K562 (cell line): ENCODE results near the gene MEIS1. TPM values are rescaled to one million over a fixed set of nuclear protein-coding genes. Genes with fewer than 3 reads are reported as not detected.

Experiments
- ATAC-seq: fragments of 200-7000 bp; cut with Tn5 transposase; 3 replicates; pipeline ENCODE4 v1.9.1; 2020; ENCODE audit warnings: moderate library complexity
- BruUV-seq: library from RNA; stranded (reverse); fragments of 400-500 nt; replicated peaks from 2 replicates; lab custom pipeline; 2021; lab: Mats Ljungman, UMichigan
- CTCF ChIA-PET: fragments of 300-600 bp; formaldehyde crosslinking; extraction: SDS; loops from one replicate; lab custom pipeline; 2021; ENCODE audit warnings: low intra/inter-chr PET ratio; lab: Yijun Ruan, JAX
- POLR2A ChIA-PET: fragments of 300-600, 350-650 bp; sonication (Branson Sonifier 250); formaldehyde crosslinking; extraction: SDS; loops from one replicate; lab custom pipeline; 2021; ENCODE audit warnings: antibody characterized with exemption, inconsistent platforms; lab: Yijun Ruan, JAX
- DNase-seq, 4 experiments: peaks; one replicate each; pipeline versions ENCODE4 v3.0.0 to v3.0.0-alpha.2; 2011 to 2018; ENCODE audit warnings: low spot score in 3 of 4, mixed read lengths in 3 of 4; ENCODE audit errors: extremely low read depth in 1 of 4
- FAIRE-seq: peaks from 2 replicates; lab custom pipeline; 2011; peaks lifted over from hg19 to GRCh38; lab: Jason Lieb, UNC
- H2AFZ ChIP-seq: 2 replicates; pipeline ENCODE4 v1.6.0; 2011; ENCODE audit warnings: low read depth, low read length, control low read depth, inconsistent platforms
- H3K27ac ChIP-seq: fragments of 200-600 bp; 3 replicates; pipeline ENCODE4 v1.8.0; 2011; ENCODE audit warnings: low read depth, mild to moderate bottlenecking, control low read depth, inconsistent platforms, low read length, moderate library complexity, mixed read lengths; ENCODE audit errors: extremely low read depth
- H3K27me3 ChIP-seq, 2 experiments: fragments of 300-600 bp in 1 of 2; 2 replicates in 1 of 2; 3 replicates in 1 of 2; pipeline versions ENCODE4 v1.6.0 to v1.8.0; 2011; ENCODE audit warnings: inconsistent platforms in 2 of 2, low read length in 2 of 2, mild to moderate bottlenecking in 1 of 2, mixed read lengths in 1 of 2, moderate library complexity in 1 of 2; ENCODE audit not compliant: control insufficient read depth in 2 of 2, insufficient read depth in 2 of 2
- H3K36me3 ChIP-seq: fragments of 300-600 bp; 3 replicates; pipeline ENCODE4 v1.8.0; 2011; ENCODE audit warnings: mild to moderate bottlenecking, low read length, inconsistent platforms; ENCODE audit not compliant: control insufficient read depth, insufficient read depth
- H3K4me1 ChIP-seq, 2 experiments: fragments of 200-600 bp in 1 of 2; replicated peaks in 1 of 2; 2 replicates in 1 of 2; 3 replicates in 1 of 2; pipeline versions ENCODE4 v1.5.1 to v1.8.0; 2011; ENCODE audit warnings: inconsistent platforms in 2 of 2, low read length in 2 of 2, mild to moderate bottlenecking in 1 of 2, mixed read lengths in 1 of 2, moderate library complexity in 1 of 2; ENCODE audit not compliant: control insufficient read depth in 2 of 2, insufficient read depth in 2 of 2
- H3K4me2 ChIP-seq: 2 replicates; pipeline ENCODE4 v1.6.1; 2011; ENCODE audit warnings: low read length, control low read depth, inconsistent platforms, mixed read lengths; ENCODE audit not compliant: insufficient read depth
- H3K4me3 ChIP-seq: fragments of 200-600 bp; sonication (generic), shearing (Covaris generic); 2 replicates; pipeline ENCODE4 v1.5.1; 2016; ENCODE audit warnings: control low read depth, inconsistent platforms
- H3K79me2 ChIP-seq: fragments of 200-600 bp; 3 replicates; pipeline ENCODE4 v1.8.0; 2011; ENCODE audit warnings: low read length, inconsistent platforms; ENCODE audit not compliant: control insufficient read depth, insufficient read depth
- H3K9ac ChIP-seq, 2 experiments: 2 replicates each; pipeline versions ENCODE4 v1.6.0 to v1.6.1; 2011; ENCODE audit warnings: low read depth in 2 of 2, low read length in 2 of 2, control low read depth in 1 of 2, inconsistent platforms in 1 of 2, mild to moderate bottlenecking in 1 of 2, mixed read lengths in 1 of 2; ENCODE audit not compliant: insufficient read depth in 1 of 2
- H3K9me1 ChIP-seq: one replicate; pipeline ENCODE4 v1.6.0; 2011; ENCODE audit warnings: inconsistent platforms, mild to moderate bottlenecking, low read length, moderate library complexity; ENCODE audit not compliant: control insufficient read depth, insufficient read depth
- H3K9me3 ChIP-seq: replicated peaks from 2 replicates; pipeline ENCODE4 v1.5.1; 2011; ENCODE audit warnings: low read depth, low read length, inconsistent platforms; ENCODE audit not compliant: control insufficient read depth, insufficient read depth
- H4K20me1 ChIP-seq: replicated peaks from 2 replicates; pipeline ENCODE4 v1.6.1; 2011; ENCODE audit warnings: low read length, inconsistent platforms, mixed read lengths; ENCODE audit not compliant: control insufficient read depth, insufficient read depth
- ADNP ChIP-seq: fragments of 200-800 bp; sonication (Bioruptor generic); IDR thresholded peaks from 2 replicates; pipeline ENCODE4 v1.6.1; 2016; ENCODE audit warnings: missing genetic modification characterization, missing compliant biosample characterization
- E2F8 ChIP-seq: fragments of 450-650 bp; IDR thresholded peaks from 2 replicates; pipeline ENCODE4 v1.7.1; 2018; ENCODE audit warnings: mild to moderate bottlenecking, low read depth; ENCODE audit not compliant: partially characterized antibody
- GATA2 ChIP-seq: sonication (generic); formaldehyde crosslinking; IDR thresholded peaks from 2 replicates; pipeline ENCODE4 v1.4.0; 2020; ENCODE audit warnings: mild to moderate bottlenecking, missing genetic modification reagents
- GTF2F1 ChIP-seq: IDR thresholded peaks from 2 replicates; pipeline ENCODE4 v1.6.1; 2011; ENCODE audit warnings: low read depth, low read length, improper control_type of control experiment
- HDAC1 ChIP-seq, 2 experiments: fragments of 450-650 bp; IDR thresholded peaks; 2 replicates each; pipeline ENCODE4 v1.6.1; 2016 to 2017; ENCODE audit warnings: inconsistent platforms in 1 of 2, mild to moderate bottlenecking in 1 of 2, moderate library complexity in 1 of 2
- MED1 ChIP-seq: sonication (generic); formaldehyde crosslinking; IDR thresholded peaks from 2 replicates; pipeline ENCODE4 v1.8.1; 2023; ENCODE audit warnings: missing genetic modification reagents, borderline replicate concordance
- NFATC3 ChIP-seq: fragments of 450-650 bp; IDR thresholded peaks from 2 replicates; pipeline ENCODE4 v1.6.1; 2017; ENCODE audit warnings: mild to moderate bottlenecking
- NRF1 ChIP-seq, 2 experiments: fragments of 450-650 bp; IDR thresholded peaks in 1 of 2; conservative IDR thresholded peaks in 1 of 2; 2 replicates each; pipeline ENCODE4 v1.6.1; 2014; ENCODE audit warnings: mild to moderate bottlenecking in 2 of 2
- PHB2 ChIP-seq: fragments of 450-650 bp; IDR thresholded peaks from 2 replicates; pipeline ENCODE4 v1.6.1; 2017; ENCODE audit warnings: low read depth
- RAD51 ChIP-seq: fragments of 450-650 bp; IDR thresholded peaks from 2 replicates; pipeline ENCODE4 v1.7.1; 2016; ENCODE audit warnings: low read depth, mild to moderate bottlenecking, borderline replicate concordance
- TFE3 ChIP-seq: fragments of 450-650 bp; formaldehyde crosslinking; IDR thresholded peaks from 2 replicates; pipeline ENCODE4 v1.4.0; 2020; ENCODE audit warnings: mild to moderate bottlenecking, mixed read lengths
- THAP7 ChIP-seq: fragments of 250-450 bp; sonication (Bioruptor Pico); IDR thresholded peaks from 2 replicates; pipeline ENCODE4 v1.5.0; 2021
- VEZF1 ChIP-seq: fragments of 200-800 bp; sonication (Bioruptor generic); IDR thresholded peaks from 2 replicates; pipeline ENCODE4 v1.6.1; 2017; ENCODE audit warnings: missing genetic modification characterization, missing compliant biosample characterization
- ZBTB1 ChIP-seq: sonication (generic); formaldehyde crosslinking; IDR thresholded peaks from 2 replicates; pipeline ENCODE4 v1.8.1; 2023; ENCODE audit warnings: missing genetic modification reagents, low read depth, mild to moderate bottlenecking, borderline replicate concordance
- WGBS: fragments of 100-300 bp; shearing (Covaris generic); methylation state at CpG from one replicate; pipeline ENCODE4 v1.1.6; 2016; ENCODE audit warnings: low coverage, mixed read lengths; ENCODE audit not compliant: insufficient coverage; ENCODE audit errors: missing lambda C conversion rate; 5-methylcytosine and 5-hydroxymethylcytosine counted together
- in situ Hi-C: fragments of 300-500 bp; cut with MboI; formaldehyde crosslinking; loops from 4 replicates; pipeline ENCODE4 v1.15.0; 2018; ENCODE audit warnings: inconsistent platforms, mixed read lengths
- intact Hi-C: fragments of 100-400 bp; cut with micrococcal nuclease; formaldehyde crosslinking; loops from 2 replicates; pipeline ENCODE4 v1.14.2; 2022
- polyA plus RNA-seq, 8 experiments: library from polyadenylated mRNA; depleted of rRNA in 4 of 8; stranded (reverse) in 5 of 8; unstranded in 3 of 8; fragments of >200 nt; fragmentation: Nextera tagmentation in 2 of 8; fragmentation: Illumina TruSeq in 1 of 8; extraction: Ambion mirVana in 2 of 8; extraction: Trizol in 1 of 8; gene quantifications; 2 replicates each; pipeline versions ENCODE4 v1.2.1 to v1.2.3, GENCODE V29; 2011 to 2014; ENCODE audit warnings: inconsistent platforms in 1 of 8, missing spikeins in 1 of 8
- total RNA-seq, 7 experiments: library from RNA; depleted of rRNA in 6 of 7; stranded (reverse); fragments of >200 nt in 6 of 7; fragmentation: Illumina TruSeq in 2 of 7; extraction: Trizol in 2 of 7; gene quantifications; 2 replicates each; pipeline versions ENCODE4 v1.2.1 to v1.2.3, GENCODE V29; 2011 to 2021; ENCODE audit warnings: low replicate concordance in 1 of 7

Gene MEIS1
- total and polyA plus RNA-seq, 9 of the 15 experiments (the other 6 are each of a cell fraction or from before 2014, with no cell fraction given), result 2.3 to 9.0 (median 5.9) TPM

- POLR2A ChIA-PET, result no interaction called here
- DNase-seq, result no peak
- no peak for ATAC-seq
- no peaks in the 10 kb centered on the region for H3K36me3 ChIP-seq
- H3K4me3 ChIP-seq, result no peak overlapping the region
- H4K20me1 ChIP-seq, result no peaks in the 10 kb centered on the region
- no peak overlapping the region for H3K9ac ChIP-seq
- TF ChIP-seq GATA2 (CRISPR knock-in tag), result no peak
- no peak for TF ChIP-seq PHB2
- TF ChIP-seq VEZF1 (CRISPR knock-in tag), result no peak
- peak; percentile 23 to 40; a peak in 3 of 4 replicates for TF ChIP-seq NRF1 (conservative IDR thresholded peaks at IDR 0.05 in 1 of 2, IDR thresholded peaks at IDR 0.05 in 1 of 2)
- no peak for TF ChIP-seq ZBTB1
- no peak for TF ChIP-seq THAP7 (CRISPR knock-in tag)
- peak; percentile 44; the same call in 1 of the 2 replicates for TF ChIP-seq TFE3 (CRISPR knock-in tag)
- no peak for TF ChIP-seq MED1
- no peak for TF ChIP-seq GTF2F1
- no peak for TF ChIP-seq NFATC3
- TF ChIP-seq RAD51, result peak; percentile 46; the same call in 1 of the 2 replicates
- no peak for TF ChIP-seq E2F8
- no peak for TF ChIP-seq HDAC1 (IDR thresholded peaks at IDR 0.05)
- TF ChIP-seq ADNP (tag), result no peak
- BruUV-seq, result no TSS peak
- no peaks in the 10 kb centered on the region for H3K9me3 ChIP-seq
- H3K27ac ChIP-seq, result no peak overlapping the region
- no peaks in the 10 kb centered on the region for H3K4me1 ChIP-seq
- H3K79me2 ChIP-seq, result no peaks in the 10 kb centered on the region
- WGBS, result 2% methylated on average over 4 of the region's 4 CpGs
- CTCF ChIA-PET, result interaction anchor here (0.6 to 0.7 kb wide), 2 partner anchors 144 to 217 kb away, joined by 3 read pairs; no protein-coding TSS in a partner anchor
- intact Hi-C loops, result no loop called here
- H2AFZ ChIP-seq, result no peak overlapping the region
- in situ Hi-C loops, result no loop called here
- H3K9me1 ChIP-seq, result no peaks in the 10 kb centered on the region
- no peak for FAIRE-seq
- H3K27me3 ChIP-seq, result no peaks in the 10 kb centered on the region; a peak in 1 of 5 replicates
- no peak overlapping the region for H3K4me2 ChIP-seq
These were observed 172.2 kb downstream of the MEIS1 start for GRCh38 chr2:66607152-66607551.
